ENCODE results near the gene ARL9.

DNA sequence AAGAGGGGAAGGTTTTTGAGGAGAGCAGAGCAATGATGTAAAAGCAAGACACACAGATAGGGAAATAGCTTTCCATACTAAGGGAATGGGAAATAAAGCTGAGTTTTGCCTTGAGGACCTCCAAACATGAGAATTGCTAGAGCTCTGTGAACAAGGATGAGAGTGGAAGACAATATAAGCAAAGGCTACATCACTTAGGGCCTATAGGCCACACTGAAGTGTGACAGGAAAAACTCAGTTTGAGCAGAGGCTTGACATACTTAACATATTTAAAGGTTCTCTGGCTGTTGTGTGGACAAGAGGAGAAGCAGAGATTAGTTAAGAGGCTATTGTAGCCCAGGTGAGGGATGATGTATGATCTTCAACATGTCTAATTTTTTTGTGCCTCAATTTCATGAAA lies 43.4 kb upstream of the ARL9 start:
- TF ChIP-seq CTCF (IDR thresholded peaks at IDR 0.05), result no peak
- no peak for TF ChIP-seq EP300 (IDR thresholded peaks at IDR 0.05)
- TF ChIP-seq POLR2A (IDR thresholded peaks at IDR 0.05), result no peak
- TF ChIP-seq POLR2AphosphoS5 (IDR thresholded peaks at IDR 0.05), result no peak
